ENCODE measurements around the gene MCTP1.
"Not testable (repeated sequence)": the region's sequence is repeated elsewhere in the genome, so short reads cannot be mapped to it uniquely, and the experiment has no call there.

Gene MCTP1

DNA sequence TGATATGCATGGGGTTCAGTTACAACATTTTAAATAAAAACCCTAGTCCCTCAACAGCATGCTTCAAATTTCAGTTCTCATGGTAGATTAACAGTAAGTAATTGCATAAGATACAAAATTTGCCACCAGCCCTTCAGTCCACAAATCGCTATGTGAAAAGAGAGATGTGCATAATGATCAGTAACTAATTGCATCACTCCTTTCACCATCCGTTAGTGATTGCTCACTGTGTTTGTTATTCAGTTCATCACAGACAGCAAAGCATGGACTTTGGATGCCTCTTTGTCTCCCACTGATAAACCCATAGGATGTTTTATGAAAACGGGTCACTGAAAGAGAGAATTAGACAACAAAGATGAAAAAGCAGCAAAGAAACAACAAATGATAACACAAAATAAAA, 103.2 kb downstream of the MCTP1 start:
- no peak for DNase-seq (ENCODE audit: low read depth in 2 of 2)

DNA sequence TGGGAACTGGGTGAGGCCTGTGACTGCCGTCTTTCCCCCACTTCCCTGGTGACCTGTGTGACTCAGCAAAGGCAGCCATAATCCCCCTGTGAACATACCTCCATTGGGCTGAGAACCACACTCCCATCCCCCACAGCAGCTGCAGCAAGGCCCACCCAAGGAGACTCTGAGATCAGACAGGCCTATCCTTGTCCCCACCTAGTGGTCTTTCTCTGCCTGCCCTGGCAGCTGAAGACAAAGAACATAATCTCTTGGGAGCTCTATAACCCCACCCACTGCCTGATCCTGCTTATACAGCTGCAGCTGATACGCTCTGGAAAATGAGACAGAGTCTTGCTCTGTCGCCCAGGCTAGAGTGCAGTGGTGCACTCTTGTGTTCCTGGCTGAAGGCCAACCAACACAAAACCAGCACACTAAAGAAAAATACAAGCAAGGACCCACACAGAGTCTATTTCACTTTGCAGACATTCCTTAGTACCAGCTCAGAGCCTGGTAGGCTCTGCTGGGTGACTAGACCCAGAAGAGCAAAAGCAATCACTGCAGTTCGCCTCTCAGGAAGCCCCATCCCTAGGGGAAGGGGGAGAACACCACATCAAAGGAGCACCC, 106.7 kb downstream of the MCTP1 start:
- no peak for DNase-seq (ENCODE audit: low read depth in 2 of 2)

DNA sequence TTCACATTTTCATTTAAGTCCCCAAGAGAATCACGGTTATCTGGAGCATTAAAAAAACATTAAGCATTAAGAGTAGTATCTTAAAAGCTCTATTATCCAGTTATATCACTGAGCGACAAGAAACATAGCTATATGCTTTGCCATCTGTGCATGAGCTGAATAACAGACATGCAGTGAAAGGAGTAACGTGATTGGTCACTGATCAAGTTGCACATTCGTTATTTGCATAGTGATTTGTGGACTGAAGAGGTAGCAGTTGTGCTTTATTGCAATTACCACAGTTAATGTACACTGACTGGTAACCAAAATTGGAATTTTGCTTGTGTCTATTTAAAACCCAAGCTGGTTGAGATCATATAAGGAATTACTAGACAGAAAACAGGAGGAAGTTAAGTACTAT, 107.4 kb downstream of the MCTP1 start:
- no peak for DNase-seq (ENCODE audit: low read depth in 2 of 2)

DNA sequence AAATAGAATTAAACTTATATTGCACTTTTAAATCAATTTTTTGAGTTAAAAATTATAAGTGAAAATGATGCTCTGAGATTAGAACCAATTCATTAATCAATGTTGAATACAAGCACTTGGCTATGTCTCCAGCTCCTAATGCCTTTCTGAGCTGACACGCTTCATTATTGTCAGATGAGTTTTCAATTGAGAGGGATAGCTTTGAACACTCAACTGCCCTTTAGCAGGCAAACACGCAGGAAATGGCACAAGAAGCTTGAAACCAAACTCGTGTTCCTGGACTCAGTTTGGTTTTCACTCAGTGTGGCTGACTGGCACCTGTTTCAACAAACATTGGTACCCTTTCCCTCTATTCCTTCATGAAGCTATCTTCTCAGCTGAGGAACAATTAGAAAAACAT, 109.8 kb downstream of the MCTP1 start:
- no peak for DNase-seq (ENCODE audit: low read depth in 2 of 2)

DNA sequence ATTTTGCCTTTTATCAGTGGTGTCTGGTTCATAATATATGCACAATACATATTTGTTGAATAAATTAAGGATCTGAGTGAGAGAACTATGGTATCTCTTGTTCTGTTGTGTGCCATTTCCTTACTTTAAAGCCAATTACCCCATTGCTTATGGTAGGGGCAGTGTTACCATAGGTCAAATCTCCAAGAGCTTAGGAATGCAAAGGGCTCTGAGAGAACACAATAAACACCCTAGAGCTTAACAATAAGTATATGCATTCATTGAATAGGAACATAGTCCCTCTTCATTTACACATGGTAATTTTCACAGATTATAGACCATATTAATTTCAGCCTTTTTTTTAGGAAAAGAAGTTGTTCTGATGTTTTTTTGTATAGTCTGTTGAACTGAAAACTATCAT, 112.2 kb downstream of the MCTP1 start:
- no peak for DNase-seq (ENCODE audit: low read depth in 2 of 2)

DNA sequence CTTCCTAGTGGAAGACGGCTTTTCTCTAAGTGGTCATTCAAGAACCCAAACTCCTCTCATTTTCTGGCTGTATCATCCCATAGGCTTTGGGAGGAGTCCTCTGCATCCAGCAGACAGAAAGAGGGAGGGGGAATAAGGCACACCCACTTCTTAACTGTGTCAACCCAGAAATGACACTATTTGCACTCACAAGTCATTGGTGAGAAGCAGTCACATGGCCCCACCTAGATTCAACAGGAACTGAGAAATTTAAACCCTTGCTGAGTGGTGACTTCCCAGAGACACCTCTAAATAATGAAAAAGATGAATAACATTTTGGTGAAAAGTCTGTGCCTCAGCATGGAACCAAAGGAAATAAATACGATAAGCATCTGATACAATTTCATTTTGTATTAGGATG, 120.0 kb downstream of the MCTP1 start:
- no peak for DNase-seq (ENCODE audit: low read depth in 2 of 2)

DNA sequence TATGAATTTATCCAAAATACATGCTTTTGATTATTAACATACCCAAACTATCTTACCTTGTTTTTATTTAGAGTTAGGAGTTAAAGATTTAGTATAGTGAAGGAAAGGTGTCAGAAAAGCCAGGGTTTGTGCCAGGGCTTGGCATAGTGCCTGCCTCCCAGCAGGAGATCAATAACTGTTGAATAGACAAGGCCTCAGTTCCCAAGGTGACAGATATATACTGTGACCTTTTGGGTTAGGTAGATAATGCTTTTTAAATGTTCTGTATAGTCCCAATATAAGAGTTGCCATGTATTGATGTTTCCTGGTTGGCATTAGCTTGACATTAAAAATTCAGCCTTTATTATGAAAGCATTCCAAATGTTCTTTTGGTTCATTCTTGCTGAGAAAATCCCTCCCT, 121.8 kb downstream of the MCTP1 start:
- no peak for DNase-seq (ENCODE audit: low read depth in 2 of 2)

DNA sequence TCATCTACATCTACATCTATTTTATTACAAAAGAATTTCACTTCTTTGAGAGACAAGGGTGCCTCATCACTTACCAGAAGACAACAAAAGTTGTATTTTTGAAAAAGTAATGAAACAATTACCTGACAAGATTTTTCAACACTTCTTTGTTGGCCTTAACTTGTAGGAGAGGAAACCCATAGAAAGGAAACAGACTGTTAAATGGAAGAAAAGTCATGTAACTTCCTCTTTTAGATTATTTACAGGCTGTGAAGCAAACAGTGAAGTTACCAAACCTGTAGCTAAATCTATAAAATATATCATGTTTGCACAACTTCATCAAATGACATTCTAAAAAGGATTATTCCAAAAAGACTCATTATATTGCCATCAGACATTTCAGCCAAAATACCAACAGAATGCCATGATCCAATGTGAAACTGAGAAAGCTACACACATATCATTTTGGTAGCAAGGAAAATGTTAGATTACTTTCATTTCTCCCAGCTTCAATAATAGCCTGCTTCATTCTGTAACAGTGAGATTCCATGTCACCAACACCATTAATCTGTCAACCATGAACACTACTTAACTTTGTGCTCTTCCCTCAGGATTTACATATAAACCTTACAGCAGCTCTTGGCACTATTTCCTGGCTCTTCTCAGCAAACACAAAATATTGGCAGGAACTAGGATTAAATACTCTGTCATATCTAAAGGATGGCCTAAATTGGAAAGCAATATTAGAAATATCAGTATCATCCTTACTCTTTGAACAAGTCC, 122.5 kb downstream of the MCTP1 start:
- DNase-seq (ENCODE audit: low read depth in 2 of 2), result no peak

DNA sequence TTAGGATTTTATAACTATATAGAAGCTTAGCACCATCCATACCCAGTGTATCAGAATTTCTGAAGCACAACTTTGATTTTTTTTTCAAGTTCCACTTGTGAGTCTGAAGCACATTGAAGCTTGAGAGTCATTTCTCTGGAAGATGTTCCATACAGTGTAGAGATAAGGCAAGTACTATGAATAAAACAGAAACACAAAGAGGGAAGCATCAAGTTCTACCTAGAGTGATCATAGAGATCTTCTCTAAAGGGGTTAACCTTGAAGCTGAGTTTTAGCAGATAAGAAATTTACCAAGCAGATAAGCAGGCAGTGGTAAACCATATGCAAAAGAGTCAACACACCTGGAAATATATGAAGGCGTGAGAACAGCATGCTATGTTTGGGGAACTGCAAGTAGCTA, 125.3 kb downstream of the MCTP1 start:
- DNase-seq (ENCODE audit: low read depth in 2 of 2), result no peak

DNA sequence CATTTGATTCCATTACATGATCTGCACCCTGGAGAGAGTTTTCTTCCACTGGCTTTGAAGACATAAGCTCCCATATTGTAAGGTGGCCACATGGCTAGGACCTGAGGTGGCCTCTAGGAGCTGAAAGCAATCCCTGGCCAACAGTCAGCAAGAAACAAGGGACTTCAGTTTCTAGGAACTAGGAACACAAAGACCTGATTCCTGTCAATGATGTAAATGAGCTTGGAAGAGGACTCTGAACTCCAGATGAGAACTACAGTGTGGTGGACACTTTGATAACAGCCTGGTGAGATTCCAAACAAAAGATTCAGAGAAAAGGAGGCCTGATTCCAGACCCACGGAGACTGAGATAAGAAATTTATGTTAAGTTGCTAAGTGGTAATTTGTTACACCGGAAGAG, 129.0 kb downstream of the MCTP1 start:
- no peak for DNase-seq (ENCODE audit: low read depth in 2 of 2)

DNA sequence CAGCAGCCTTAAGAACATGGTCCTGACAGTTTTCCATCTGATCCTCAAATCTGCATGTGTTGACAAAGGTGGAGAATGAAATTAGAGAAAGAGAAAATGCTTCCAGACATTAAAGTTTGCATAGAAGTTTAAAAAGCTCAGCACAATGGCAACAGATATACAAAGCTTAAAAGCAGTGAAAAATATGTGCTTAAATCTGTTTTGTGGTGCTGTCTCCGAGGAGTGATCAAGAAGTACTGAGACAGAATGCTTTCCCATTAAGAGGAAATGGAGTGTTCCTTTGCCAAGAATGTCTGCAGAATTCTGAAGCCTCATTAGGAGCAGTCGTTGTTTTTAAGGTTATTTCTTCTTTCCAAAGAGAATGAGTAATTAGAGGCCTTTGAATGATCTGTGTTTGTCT, 131.4 kb downstream of the MCTP1 start:
- no peak for DNase-seq (ENCODE audit: low read depth in 2 of 2)

DNA sequence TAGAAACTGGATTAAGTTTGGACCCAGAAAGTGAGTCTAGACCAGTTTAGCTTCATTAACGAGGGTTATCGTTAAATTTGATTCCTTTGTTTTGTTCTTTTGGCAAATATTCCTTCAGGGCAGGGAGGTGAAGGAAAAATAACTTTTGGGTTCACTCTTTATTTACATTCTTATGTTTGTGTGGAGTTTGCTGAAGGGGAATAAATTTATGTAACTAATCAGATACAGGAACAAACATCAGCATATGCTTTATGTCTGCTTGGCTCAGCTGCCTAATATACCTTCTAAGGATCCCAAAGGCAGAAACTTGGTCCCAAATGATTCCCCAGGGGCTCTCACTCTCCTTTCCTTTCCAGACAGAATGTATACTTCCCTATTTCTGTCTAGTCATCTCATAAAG, 132.4 kb downstream of the MCTP1 start:
- no peak for DNase-seq (ENCODE audit: low read depth in 2 of 2)

DNA sequence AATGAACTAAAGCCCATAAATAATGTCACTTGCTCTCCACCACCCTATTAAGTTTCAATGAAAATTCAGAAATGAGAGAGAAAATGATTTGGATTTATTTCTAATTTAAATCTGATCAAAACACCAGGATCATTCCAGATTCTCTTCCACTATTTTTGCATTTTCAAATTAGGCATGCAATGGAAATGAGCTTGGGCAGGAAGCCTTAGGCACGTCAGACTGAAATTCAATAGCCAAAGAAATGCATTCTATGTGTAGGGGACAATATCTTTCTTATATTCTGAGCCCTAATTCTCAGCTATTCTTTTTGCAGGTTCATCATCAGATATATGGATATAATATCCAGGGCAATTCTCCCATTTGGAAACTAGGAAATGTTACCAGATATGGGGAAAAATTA, 132.8 kb downstream of the MCTP1 start:
- no peak for DNase-seq (ENCODE audit: low read depth in 2 of 2)

DNA sequence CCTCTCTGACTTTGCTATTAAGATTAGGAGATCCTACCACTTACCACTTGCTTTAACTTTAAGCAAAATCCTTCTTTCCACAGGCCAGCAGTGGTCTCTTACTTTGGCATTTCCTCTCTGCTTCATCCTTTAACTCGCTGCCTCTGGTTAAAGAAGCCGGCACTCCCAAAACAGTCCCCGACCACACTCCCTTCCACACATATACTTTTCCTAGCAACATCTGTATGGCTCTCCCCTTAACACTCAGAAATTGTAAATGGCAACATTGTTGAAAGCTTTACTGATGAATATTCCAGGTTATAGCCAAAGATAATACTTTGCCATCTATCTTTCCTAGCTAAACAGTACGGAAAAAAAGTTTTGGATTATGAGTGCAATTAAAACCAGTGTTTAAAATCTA, 133.2 kb downstream of the MCTP1 start:
- DNase-seq (ENCODE audit: low read depth in 2 of 2), result no peak

DNA sequence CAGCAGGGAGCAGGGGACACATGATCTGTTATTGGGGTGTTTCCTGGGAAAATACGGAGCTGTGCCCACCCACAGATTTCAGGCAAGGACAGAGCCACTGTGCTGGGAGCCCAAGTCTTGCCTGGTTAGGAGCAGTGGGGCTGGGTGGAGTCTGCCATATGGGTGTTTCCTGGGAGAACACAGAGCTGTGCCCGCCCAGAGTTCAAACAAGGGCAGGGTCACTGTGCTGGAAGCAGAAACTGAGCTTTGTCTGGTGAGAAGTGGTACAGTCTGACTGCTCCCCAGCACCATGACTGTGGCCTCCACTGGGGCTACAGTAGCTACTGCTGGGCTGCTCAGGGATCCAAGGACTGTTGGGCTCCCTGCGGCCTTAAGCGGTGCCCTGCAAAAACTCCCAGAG, 135.5 kb downstream of the MCTP1 start:
- no peak for DNase-seq (ENCODE audit: low read depth in 2 of 2)

DNA sequence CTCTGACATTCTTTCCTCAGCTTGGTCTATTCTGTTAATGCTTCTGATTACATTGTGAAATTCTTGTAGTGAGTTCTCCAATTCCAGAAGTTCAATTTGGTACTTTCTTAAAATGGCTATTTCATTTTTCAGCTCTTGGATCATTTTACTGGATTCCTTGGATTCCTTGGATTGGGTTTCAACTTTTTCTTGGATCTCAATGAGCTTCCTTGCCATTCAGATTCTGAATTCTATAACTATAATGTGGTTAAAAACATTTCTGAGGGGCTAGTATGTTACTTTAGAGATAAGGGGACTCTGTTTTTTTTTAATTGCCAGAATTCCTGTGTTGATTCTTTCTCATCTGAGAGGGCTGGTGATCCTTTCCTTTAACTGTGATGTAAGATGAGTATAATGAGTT, 136.4 kb downstream of the MCTP1 start:
- no peak for DNase-seq (ENCODE audit: low read depth in 2 of 2)

DNA sequence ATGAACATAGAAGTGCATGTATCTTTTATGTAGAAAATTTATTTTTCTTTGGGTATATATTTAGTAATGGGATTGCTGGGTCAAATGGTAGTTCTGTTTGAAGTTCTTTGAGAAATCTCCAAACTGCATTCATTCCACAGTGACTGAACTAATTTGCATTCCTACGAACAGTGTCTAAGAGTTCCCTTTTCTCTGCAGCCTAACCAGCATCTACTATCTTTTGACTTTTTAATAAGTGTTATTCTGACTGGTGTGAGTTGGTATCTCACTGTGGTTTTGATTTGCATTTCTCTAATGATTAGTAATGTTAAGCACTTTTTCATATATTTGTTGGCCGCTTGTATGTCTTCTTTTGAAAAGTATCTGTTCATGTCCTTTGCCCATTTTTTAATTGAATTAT, 141.0 kb downstream of the MCTP1 start:
- DNase-seq (ENCODE audit: low read depth in 2 of 2), result not testable (repeated sequence)

DNA sequence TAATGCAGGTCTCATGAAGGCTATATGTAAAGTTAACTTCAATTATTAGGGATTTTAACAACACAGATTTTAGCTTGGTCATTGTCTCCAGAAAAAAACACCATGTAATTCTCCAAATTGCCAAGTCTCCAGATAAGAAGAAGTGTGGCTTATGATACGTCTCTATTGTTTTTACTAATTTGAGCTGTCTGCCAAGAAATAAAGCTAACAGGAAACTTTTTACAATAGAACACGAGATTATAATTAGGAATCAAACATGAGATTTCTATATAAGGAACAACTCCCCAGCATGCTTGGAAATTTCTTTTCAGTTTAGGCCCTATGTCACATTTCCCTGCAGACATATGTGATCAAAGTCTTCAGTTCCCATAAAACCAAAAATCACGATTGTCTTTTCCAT, 142.7 kb downstream of the MCTP1 start:
- DNase-seq (ENCODE audit: low read depth in 2 of 2), result no peak

DNA sequence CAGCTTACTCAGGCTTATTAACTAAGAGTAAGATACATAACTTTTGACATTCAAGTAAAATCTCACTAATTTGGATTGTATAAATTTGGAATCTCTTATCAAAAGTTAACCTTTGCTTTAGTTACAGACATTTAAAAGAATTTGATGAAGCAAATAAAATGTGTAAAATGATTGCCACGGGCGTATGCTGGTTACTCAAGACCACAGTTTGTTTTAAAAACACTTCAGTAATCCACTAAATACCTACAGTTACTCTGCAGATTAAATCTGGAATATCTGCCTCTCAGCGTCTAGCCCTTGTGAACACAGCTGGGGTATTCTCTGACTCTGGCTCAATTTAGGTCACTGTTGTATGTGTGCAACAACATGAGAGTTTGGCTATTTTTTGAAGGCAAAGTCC, 143.8 kb downstream of the MCTP1 start:
- no peak for DNase-seq (ENCODE audit: low read depth in 2 of 2)

DNA sequence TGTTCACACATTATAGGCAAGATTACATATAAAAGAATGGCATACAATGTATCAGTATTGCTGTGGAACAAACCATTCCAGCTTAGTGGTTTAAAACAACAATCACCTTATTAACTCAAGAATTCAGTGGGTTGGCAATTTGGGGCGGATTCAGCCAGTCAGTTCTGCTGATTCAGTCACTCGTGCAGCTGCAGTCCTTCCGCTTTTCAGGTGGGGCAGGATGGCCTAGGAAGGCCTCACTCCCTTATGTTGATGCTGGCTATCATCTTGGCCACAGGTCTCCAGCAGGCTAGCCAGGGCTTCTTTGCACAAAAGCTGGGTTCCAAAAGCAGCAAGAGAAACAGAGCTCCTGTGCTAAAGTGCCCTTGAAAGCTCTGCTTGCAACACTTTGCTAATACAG, 150.6 kb downstream of the MCTP1 start:
- DNase-seq (ENCODE audit: low read depth in 2 of 2), result no peak

DNA sequence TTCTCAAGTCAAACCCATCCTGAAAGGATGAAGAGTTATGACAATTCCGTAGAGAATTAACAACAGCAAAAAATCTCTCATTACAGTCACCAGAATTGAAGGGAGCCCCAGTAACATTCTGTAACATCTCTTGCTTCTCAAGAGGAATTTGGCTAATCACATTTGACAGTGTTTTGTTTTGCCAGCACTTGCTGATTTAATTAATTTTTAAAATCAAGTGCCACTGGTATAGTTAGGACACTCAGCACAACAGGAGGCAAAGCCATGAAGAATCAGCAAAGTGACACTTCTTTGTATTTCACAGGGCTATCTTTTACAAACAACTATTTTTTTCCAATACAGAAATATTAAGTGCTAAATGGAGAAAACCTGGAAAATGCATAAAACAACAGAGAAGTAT, 152.8 kb downstream of the MCTP1 start:
- DNase-seq (ENCODE audit: low read depth in 2 of 2), result no peak

DNA sequence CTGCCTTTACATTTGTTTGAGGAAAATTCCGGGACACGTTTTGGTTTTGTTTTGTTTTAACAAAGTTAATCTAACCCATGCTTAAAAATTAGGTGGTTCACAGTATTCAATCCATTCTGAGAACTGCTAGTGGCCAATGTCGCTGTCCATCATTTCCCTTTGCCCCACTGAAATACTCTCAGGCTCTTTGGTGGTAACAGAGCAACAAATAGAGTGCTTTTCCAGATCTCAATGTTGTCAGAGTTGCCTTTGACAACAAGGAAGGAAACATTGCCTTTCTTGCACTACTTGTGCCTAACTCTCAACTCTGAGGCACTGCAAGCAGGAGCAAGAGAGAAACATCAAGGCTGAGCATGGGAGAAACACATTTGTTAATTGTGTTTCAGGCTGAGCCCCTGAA, 154.0 kb downstream of the MCTP1 start:
- DNase-seq (ENCODE audit: low read depth in 2 of 2), result no peak

DNA sequence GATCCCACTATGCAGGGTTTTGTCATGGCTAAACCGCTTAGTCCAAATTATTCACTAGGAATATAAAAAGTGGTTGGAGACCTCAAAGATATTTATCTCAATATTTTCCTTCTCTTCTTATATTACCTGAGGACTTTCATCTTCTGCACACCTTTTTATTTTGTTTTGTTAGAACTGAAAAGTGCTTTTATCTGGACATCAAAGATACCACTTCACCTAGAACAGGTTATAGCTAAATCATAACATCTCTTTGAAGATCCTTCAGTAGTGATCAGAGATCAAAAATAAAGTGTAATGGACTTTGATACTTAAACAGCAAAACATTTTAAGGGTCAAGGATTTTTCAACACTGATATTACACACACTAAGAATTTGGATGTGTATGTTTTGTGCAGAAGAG, 160.2 kb downstream of the MCTP1 start:
- no peak for DNase-seq (ENCODE audit: low read depth in 2 of 2)

DNA sequence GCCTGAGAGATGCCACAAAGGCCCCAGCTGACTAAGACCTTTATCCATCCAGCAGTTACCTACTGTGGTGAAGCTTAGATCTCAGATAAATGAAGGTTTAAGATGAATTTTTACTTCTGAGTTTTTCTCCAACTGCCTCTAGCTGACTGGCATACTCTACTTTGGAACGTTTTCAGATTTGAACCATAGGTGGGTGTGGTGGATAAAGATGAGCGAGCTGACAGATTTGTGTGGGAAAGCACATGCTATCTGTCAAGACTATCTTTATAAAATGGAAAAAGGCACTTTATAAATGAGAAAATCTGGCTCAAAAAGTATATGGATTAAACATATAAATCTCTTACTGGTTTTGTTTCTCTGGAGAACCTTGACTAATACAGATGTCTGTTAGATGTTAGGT, 160.8 kb downstream of the MCTP1 start:
- DNase-seq (ENCODE audit: low read depth in 2 of 2), result no peak

Data from stimulated activated CD4-positive, alpha-beta T cell treated with anti-CD3 and anti-CD28 coated beads, Interleukin-12 subunit alpha, Interleukin-12 subunit beta, amount 100 ng/mL, for 24 hours (primary cell).